NCI-H82 treated with DMSO at 0.1 percent for 48 hours (cell line): ENCODE data around the gene XPNPEP1.
"Not testable (repeated sequence)": the region's sequence is repeated elsewhere in the genome, so short reads cannot be mapped to it uniquely, and the experiment has no call there.

Experiments
- DNase-seq: peaks from one replicate; lab custom pipeline; 2025; ENCODE audit not compliant: unreplicated experiment; lab: John Stamatoyannopoulos, UW

Gene XPNPEP1

GRCh38 chr10:109926061-109926745 lies 2.9 kb upstream of the XPNPEP1 start:
- no peak for DNase-seq

DNA sequence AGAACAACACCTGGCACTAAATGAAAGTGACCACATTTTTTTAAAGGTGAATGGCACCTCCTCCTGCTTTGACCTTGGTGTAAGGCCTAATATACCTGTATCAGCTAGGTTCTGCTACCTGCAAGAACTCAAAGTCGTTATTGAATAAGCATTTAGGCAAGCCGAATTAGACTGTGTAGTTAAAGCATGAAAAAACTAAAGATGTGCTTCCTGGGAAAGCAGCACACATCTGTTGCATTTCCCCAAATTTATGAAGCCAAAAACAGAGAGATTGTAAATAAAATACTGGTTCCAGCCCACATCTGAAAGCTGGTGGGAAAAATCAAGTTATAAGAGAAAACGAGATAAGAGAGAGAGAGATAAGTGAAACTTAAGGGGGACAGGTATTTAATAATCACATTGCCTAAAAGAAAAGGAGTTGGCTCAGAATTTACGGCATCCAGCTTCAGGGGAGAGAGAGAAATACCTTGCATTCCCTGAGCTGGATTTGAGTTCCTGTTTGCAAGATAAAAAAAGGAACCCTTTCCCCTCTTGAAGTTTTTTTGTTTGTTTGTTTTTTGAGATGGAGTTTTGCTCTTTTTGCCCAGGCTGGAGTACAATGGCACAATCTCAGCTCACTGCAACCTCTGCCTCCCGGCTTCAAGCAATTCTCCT lies 1.8 kb upstream of the XPNPEP1 start:
- no peak for DNase-seq

- DNase-seq = no peak
These were observed 776 bp upstream of the XPNPEP1 start for GRCh38 chr10:109924087-109924486.

DNA sequence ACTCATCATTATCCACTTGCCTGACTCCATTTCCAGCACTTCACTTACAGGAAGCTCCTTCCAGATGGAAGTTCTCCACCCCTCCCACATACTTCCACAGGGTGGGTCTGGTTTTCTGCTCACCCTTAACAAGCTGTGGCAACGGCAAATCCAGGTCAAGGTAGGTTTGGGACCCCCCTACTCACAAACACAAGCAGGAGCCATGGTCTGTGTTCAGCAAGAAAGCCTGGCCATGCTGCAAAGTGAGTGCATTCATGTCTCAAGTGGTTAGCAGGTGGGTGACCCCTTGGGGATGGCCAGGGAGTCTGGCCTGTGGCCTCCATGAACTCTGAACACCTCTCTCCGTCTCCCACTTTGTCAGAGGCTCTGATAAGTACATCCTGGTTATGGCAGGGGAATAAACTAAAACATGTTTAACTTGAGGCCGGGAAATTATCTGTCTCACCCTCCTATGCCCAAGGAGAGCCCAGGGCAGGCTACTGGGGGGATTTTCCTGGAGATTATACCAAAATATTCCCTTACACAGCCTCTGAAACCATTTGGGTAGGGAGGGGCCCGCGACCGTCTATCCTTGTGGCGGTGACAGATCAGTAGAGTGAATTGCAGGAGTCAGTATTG lies 844 bp downstream of the XPNPEP1 start:
- DNase-seq = no peak

GRCh38 chr10:109920016-109920415 lies 3.3 kb downstream of the XPNPEP1 start:
- DNase-seq = no peak

GRCh38 chr10:109919220-109919619 lies 4.1 kb downstream of the XPNPEP1 start:
- no peak for DNase-seq

GRCh38 chr10:109918707-109919106 lies 4.6 kb downstream of the XPNPEP1 start:
- not testable (repeated sequence) for DNase-seq

- DNase-seq = no peak
These were observed 7.7 kb downstream of the XPNPEP1 start for GRCh38 chr10:109915566-109915965.

DNA sequence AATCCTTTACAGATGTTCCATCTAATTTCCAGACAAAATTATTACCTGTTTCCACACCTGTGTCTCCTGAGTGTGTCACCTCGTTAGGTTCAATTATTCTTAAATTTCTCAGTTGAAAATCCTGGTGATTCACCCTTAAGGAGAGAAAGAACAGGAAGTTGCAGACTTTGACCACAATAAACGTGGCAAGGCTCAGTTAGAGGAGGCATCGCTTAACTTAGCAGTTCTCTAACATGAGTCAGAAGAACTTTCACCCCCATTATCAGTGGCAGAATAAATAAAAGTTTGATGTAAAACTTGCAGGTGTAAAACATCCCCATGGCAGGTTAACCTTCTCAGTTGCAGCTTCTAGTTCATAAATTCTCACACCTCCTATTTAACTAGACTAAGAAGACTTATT lies 8.3 kb downstream of the XPNPEP1 start:
- DNase-seq = no peak

DNA sequence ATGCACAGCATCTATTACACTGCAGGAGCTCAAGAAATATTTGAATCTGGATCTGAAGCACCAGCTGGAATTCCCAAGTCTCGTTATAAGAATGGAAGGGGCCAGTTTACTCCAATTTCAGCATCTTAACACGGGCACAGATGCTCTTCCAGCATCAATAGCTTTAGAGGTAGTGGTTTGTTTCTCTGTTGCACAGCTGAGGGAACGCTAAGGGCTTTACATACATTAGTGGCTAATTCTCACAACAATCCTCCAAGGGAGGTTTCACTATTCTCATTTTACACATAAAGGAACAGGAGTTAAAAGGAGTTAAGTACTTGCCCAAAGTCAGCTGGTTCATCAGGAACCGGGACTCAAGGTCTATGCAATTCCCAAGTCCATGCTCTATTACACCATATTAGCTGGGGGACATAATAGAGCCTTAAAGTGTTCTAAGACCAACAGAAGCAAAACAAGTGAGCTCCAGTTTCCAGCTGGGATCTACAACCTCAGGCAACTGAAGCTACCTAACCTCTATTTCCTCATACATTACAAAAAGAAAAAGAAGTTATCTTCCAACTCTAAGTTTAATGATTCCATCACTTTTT lies 9.9 kb downstream of the XPNPEP1 start:
- no peak for DNase-seq

- DNase-seq = no peak
These were observed 10.7 kb downstream of the XPNPEP1 start for GRCh38 chr10:109912335-109913281.

GRCh38 chr10:109911903-109912302 lies 11.4 kb downstream of the XPNPEP1 start:
- no peak for DNase-seq

GRCh38 chr10:109906316-109906715 lies 17.0 kb downstream of the XPNPEP1 start:
- DNase-seq = no peak

- DNase-seq = no peak
These were observed 18.9 kb downstream of the XPNPEP1 start for GRCh38 chr10:109904397-109904796.

GRCh38 chr10:109902992-109903947 lies 20.0 kb downstream of the XPNPEP1 start:
- no peak for DNase-seq

GRCh38 chr10:109899356-109900331 lies 23.7 kb downstream of the XPNPEP1 start:
- no peak for DNase-seq

DNA sequence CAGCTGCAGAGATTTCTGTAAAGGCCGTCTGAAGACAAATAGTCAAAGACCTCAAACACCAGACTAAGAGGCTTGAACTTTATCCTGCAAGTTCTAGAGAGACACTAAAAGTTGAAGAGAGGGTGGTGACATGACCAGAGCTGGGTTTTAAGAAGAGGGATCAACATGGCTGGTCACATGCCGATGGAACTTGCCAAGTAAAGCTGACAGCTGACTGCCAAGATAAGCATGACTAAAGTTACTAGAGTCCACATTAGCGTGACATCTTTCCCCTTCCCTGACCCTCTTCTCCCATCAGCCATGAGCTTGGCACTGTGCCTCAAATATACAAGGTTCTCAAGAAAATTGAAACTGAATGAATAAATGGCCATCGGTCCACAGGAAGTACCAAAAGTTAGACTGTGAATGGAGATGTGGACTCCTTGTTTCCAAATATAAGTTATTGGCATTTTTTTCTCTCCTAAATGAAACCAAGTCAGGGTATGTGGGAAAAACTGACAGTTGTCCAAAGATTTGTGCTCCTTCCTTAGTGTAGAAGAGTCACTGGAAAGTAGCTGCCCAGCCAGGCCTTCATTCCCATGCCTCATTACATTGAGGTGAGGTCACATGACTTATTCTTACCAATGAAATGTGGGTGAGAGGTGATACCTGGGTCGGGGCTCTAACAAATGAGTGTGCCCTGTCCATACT lies 24.5 kb downstream of the XPNPEP1 start:
- no peak for DNase-seq

GRCh38 chr10:109898007-109898406 lies 25.3 kb downstream of the XPNPEP1 start:
- DNase-seq = no peak
